A549 (cell line): ENCODE measurements around the gene DLG1.

Experiments
- CTCF ChIP-seq: fragments of >200 bp; sonication (Bioruptor Twin); formaldehyde crosslinking; IDR thresholded peaks from 3 replicates; pipeline ENCODE4 v1.5.1; 2016
- ELK1 ChIP-seq: fragments of 150-350 bp; IDR thresholded peaks from 2 replicates; pipeline ENCODE4 v1.6.1; 2014; ENCODE audit warnings: low read depth, mild to moderate bottlenecking, low read length
- EP300 ChIP-seq, 2 experiments: fragments of >200 bp; sonication (Bioruptor Twin); formaldehyde crosslinking; IDR thresholded peaks; 2 replicates in 1 of 2; 3 replicates in 1 of 2; pipeline ENCODE4 v1.6.1; 2016 to 2017
- HES2 ChIP-seq: fragments of >200 bp; sonication (Bioruptor Twin); formaldehyde crosslinking; IDR thresholded peaks from 2 replicates; pipeline ENCODE4 v1.6.1; 2016
- JUN ChIP-seq, 2 experiments: fragments of >200 bp; sonication (Bioruptor Twin); formaldehyde crosslinking; IDR thresholded peaks; 2 replicates in 1 of 2; 3 replicates in 1 of 2; pipeline ENCODE4 v1.6.1; 2016 to 2017
- MAFK ChIP-seq: fragments of 450-650 bp; IDR thresholded peaks from 2 replicates; pipeline ENCODE4 v1.6.1; 2014; ENCODE audit not compliant: partially characterized antibody
- MAZ ChIP-seq: fragments of 150-350 bp; IDR thresholded peaks from 2 replicates; pipeline ENCODE4 v1.6.1; 2014; ENCODE audit warnings: antibody characterized with exemption, low read depth, low read length, borderline replicate concordance
- PHF8 ChIP-seq: fragments of 200-600 bp; sonication (generic); IDR thresholded peaks from 2 replicates; pipeline ENCODE4 v1.6.1; 2016; ENCODE audit warnings: low read depth, mild to moderate bottlenecking, antibody characterized with exemption, moderate library complexity, borderline replicate concordance
- POLR2A ChIP-seq: IDR thresholded peaks from 2 replicates; pipeline ENCODE4 v1.6.1; 2012; ENCODE audit warnings: mild to moderate bottlenecking, low read length
- POLR2AphosphoS2 ChIP-seq: conservative IDR thresholded peaks from 2 replicates; pipeline ENCODE4 v1.6.1; 2012; ENCODE audit warnings: low read length, improper control_type of control experiment, inconsistent platforms
- RFX5 ChIP-seq: fragments of 450-650 bp; IDR thresholded peaks from 2 replicates; pipeline ENCODE4 v1.7.1; 2014; ENCODE audit warnings: antibody characterized with exemption, mild to moderate bottlenecking, moderate library complexity
- RNF2 ChIP-seq: fragments of 200-600 bp; sonication (generic); IDR thresholded peaks from 2 replicates; pipeline ENCODE4 v1.6.1; 2016; ENCODE audit warnings: low read depth, mild to moderate bottlenecking, antibody characterized with exemption, moderate library complexity, borderline replicate concordance
- SMC3 ChIP-seq: fragments of >200 bp; sonication (Bioruptor Twin); formaldehyde crosslinking; IDR thresholded peaks from 3 replicates; pipeline ENCODE4 v1.6.1; 2018; ENCODE audit warnings: inconsistent platforms
- ZFP36 ChIP-seq: fragments of 450-650 bp; IDR thresholded peaks from 2 replicates; pipeline ENCODE4 v1.6.1; 2014; ENCODE audit warnings: borderline replicate concordance; ENCODE audit not compliant: partially characterized antibody

- TF ChIP-seq MAZ (no peak), CTCF (no peak), POLR2A (no peak), JUN (IDR thresholded peaks at IDR 0.05) (no peak), EP300 (IDR thresholded peaks at IDR 0.05) (no peak), POLR2AphosphoS2 (no peak), ZFP36 (no peak), SMC3 (no peak), RFX5 (no peak), PHF8 (no peak), HES2 (no peak), ELK1 (no peak), RNF2 (no peak), MAFK (peak; percentile 7)
Measured at GRCh38 chr3:197167549-197167948, 130.9 kb downstream of the DLG1 start.
